ENCODE measurements around the gene ERICH4. TPM values are rescaled to one million over a fixed set of nuclear protein-coding genes. Genes with fewer than 3 reads are reported as not detected.
A peak's percentile ranks its signal among the peaks of the same experiment; 100 is the strongest.
"Not testable (repeated sequence)": the region's sequence is repeated elsewhere in the genome, so short reads cannot be mapped to it uniquely, and the experiment has no call there.

ERICH4 gene
- total RNA-seq, 1 experiment from 2014 or later: not detected

DNA sequence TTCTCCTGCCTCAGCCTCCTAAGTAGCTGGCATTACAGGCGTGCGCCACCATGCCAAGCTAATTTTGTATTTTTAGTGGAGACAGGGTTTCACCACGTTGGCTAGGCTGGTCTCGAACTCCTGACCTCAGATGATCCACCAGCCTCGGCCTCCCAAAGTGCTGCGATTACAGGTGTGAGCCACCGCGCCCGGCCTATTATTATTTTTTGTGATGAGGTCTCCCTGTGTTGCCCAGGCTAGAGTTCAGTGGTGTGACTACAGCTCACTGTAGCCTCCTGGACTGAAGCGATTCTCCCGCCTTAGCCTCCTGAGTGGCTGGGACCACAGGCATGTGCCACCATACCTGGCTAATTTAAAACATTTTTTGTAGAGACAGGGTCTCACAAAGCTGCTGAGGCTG is 7.6 kb upstream of the ERICH4 start:
- DNase-seq (ENCODE audit: low spot score): not testable (repeated sequence)

DNA sequence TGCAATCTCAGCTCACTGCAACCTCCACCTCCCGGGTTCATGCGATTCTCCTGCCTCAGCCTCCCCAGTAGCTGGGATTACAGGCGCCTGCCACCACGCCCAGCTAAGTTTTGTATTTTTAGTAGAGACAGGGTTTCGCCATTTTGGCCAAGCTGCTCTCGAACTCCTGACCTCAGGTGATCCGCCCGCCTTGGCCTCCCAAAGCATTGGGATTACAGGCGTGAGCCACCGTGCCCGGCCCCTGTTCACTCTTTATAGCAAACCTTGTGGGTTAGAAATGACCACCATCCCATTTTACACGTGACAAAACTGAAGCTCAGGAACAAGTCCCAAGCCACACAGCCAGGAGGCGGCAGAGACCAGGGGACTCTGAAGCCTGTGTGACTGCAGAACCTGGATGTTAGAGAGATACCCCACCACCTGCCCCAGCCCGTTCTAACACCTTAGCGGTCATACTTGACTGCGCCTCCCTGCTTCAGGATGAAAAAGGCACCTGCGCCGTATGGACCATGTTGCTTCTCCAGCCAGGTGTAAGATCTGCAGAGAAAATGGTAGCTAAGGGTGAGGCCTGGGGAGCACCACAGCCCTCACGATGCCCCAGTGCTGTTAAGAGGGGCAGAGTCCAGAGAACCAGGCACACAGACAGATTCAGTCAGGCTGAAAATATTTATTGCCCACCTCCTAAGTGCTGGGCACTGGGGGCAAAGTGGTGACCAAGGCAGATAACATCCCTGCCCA is 6.9 kb upstream of the ERICH4 start:
- DNase-seq (ENCODE audit: low spot score): no peak

DNA sequence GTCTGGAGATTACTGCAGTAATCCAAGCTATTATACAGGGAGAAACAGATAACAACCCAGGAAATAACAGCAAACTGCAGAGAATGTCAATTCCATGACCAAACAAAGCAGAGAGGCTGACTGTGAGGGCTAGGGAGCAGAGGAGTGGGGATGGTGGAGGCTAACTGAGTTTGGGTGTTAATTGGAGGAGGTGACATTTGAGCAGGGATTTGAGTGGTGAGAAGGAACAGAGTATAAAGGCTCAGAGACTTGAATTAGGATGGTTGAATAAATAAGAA is 6.3 kb upstream of the ERICH4 start:
- no peak for DNase-seq (ENCODE audit: low spot score)

DNA sequence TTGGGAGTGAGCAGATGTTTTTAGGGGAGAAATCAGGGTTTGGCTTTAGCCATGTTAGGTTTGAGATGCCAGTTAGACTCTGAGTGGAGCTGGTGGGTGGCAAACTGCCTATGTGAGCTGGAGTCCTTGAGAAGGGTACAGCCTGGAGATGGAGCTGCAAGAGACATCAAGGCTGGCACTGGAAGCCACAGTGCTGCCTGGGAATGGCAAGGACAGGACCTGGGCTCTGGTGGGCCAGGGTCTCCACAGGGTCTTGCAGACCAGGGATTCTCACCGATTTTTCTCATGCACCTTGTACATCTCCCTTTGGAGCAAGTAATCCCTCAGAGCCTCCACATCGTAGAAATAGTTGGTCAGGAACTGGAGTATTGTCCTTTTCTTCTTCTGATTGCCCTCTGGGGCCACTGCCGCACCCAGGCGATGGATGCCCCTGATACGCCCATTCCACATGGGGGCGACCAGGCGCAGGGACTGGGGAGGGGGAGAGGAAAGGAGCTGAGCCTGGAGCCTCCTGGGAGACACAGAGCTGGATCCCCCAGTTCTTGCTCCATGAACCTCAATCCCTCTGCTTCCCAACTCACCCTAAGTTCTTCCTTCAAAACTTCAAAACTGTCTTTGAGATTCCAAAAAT is 4.9 kb upstream of the ERICH4 start:
- DNase-seq (ENCODE audit: low spot score): no peak

DNA sequence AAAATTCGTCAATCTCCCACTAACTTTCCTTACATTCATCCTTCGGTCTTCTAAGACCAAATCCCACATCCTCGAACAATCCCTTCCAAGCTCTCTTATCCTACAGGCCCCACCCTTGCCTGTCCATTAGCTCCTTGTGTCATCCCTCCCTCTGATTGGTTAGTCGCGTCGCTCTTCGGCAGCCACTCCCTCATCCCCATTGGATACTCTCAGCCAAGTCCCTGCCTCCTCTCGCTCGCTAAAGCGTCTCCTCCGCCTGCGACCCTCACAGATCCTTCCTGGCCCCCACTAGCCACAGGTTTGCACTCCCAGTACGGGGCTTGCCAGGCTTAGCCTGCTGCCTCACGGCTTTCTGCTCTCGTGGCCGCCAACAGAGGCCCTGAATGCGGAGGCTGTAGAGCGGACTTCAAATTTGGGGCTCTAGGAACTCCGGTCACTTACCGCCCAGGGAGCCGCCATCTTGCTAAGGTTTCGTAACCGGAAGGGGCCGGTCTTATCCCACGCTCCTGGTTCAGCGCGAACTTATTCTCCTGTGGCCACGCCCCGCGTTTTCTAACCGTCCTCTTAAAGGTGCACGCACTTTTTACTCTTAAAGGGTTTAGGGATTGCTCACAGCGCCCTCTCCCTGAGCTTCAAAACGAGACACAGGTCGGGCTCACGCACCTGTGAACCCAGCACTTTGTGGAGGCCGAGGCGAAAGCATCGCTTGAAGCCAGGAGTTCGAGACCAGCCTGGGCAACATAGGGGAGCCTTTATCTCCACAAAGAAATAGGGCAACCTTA is 3.3 kb upstream of the ERICH4 start, which contains the start of gene DMAC2:
Gene DMAC2 (minus strand): TSS at position 472 of the 782 bp plus-strand sequence. CDS start 13 bp downstream, at position 459.
- peak; percentile 98 for DNase-seq (ENCODE audit: low spot score)

- no peak for DNase-seq (ENCODE audit: low spot score)
Measured at GRCh38 chr19:41441321-41441945, 1.5 kb upstream of the ERICH4 start.

DNA sequence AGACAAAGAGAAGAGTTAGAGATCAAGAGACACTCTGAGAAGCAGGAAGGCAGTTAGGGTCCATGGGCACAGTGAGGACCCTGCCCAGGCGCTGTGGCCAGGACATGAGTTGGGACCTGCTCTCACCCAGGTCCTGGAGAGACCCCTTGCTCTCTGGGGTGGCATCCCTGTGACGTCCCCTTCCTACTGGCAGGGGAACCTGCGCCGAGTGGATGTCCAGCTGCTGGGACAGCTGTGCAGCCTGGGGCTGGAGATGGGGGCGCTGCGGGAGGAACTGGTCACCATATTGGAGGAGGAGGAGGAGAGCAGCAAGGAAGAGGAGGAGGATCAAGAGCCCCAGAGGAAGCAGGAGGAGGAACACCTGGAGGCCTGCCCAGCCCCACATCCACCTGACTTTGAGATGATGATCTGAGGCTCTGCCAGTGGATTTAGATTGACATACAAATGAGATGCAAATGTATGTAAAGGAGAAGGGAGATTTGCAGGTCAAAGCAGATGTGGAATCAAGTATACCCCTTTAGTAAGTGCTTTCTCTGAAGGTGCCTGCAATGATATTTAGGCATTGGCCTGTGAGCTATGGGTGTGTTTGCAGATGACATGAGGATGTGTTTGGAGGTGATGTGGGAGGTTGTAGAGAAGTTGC is 978 bp downstream of the ERICH4 start:
- DNase-seq (ENCODE audit: low spot score): no peak

DNA sequence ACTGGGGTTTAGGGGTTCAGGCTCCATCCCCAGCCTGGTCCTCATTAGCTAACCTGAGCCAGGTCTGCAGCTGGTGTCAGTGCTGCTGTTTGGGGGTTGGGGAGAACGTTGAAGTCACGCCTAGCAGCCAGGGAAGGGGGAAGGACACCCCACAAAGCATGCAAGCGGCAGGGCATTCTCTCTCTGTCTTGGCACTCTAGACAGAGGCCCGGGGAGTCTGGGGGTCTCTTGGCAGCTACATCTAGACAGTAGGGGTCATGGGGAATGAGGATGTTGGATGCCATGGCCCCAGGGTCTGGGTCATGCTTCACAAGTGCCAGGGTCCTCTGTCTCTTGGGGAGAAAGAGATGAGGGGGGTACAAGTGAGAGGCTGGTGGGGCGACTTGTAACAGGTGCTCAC is 2.6 kb downstream of the ERICH4 start:
- DNase-seq (ENCODE audit: low spot score): no peak

DNA sequence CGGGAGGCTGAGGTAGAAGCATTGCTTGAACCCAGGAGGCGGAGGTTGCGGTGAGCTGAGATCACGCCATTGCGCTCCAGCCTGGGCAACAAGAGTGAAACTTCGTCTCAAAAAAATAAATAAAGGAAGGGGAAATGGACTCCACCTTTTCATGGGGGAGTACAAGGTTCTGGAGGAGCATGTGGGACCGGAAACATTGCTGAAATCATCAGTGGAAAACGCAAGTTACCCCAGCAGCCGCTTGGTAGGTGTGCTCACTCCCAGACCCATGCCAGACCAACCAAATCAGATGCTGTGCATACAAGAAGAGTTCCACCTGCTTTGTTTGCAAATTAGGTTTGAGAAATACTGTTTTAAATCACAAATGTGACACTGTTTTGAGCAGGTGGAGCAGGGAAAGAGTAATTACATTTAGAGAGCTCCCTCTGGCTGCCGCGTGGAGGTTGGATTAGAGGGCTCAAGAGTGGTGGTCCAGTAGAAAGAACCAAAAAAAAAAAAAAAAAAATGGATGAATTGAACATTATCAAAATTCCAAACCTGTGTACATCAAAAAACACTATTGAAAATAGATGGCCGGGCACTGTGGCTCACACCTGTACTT is 4.9 kb downstream of the ERICH4 start:
- no peak for DNase-seq (ENCODE audit: low spot score)

- DNase-seq (ENCODE audit: low spot score): peak; percentile 57
Measured at GRCh38 chr19:41449079-41449864, 6.3 kb downstream of the ERICH4 start.

DNA sequence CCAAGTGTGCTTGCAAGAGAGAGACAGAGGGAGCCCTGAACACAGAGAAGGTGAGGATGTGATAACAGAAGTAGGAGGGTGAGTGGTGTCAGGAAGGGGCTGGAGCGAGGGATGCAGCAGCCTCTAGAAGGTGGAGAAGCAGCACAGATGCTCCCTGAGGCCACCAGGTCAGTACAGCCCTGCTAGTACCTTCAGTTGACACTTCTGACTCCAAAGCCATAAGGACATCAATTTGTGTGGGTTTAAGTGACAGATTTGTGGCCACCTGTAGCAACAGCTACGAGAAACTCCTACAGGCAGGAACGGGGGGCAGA is 6.9 kb downstream of the ERICH4 start:
- no peak for DNase-seq (ENCODE audit: low spot score)

GRCh38 chr19:41452584-41453275 is 9.8 kb downstream of the ERICH4 start:
- DNase-seq (ENCODE audit: low spot score): no peak

DNA sequence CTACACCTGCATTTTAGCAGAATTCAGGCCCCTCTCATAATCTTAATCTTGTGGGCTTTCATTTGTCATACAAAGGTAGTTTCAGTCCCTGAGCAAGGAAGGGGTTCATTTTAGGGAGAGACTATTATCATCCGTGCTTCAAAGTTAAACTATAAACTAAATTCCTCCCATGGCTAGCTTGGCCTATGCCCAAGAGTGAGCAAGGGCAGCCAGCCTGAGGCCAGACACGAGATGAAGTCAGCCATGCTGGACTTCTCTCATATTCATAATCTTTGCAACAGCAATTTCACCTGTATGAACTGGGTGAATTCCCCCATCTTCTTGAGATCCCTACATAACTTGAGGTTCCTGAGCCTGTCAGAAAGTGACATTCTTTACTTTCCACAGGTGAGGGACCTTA is 13.0 kb downstream of the ERICH4 start:
- no peak for DNase-seq (ENCODE audit: low spot score)

DNA sequence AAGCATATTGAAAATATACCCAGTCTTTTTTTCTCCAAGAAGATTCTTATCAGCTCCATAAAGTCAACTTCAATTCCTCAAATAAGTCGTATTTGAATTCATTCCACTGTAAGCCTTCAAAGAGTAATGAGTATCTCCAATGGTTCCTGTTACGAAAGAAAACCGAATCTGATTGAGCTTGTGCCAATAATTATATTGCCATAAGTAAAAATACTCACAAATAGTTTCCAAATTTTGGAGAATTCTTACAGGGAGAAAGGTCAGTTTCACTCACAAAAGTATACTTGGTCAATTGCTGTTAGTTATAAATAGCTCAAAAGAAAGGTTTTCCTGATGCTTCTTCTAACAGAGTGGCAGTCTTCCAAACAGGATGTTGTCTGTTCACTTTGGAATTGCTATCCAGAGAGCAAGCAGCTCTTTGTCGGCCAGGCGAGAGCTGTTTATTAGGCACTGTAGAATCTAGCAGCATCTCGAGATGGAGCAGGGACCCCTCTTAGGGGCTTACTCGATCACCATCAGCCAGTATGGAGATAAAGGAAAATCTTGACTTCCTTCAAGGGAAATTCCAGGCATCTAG is 13.5 kb downstream of the ERICH4 start:
- DNase-seq (ENCODE audit: low spot score): no peak

GRCh38 chr19:41457241-41457640 is 14.3 kb downstream of the ERICH4 start:
- no peak for DNase-seq (ENCODE audit: low spot score)

- DNase-seq (ENCODE audit: low spot score): no peak
Measured at GRCh38 chr19:41462497-41462896, 19.5 kb downstream of the ERICH4 start.

DNA sequence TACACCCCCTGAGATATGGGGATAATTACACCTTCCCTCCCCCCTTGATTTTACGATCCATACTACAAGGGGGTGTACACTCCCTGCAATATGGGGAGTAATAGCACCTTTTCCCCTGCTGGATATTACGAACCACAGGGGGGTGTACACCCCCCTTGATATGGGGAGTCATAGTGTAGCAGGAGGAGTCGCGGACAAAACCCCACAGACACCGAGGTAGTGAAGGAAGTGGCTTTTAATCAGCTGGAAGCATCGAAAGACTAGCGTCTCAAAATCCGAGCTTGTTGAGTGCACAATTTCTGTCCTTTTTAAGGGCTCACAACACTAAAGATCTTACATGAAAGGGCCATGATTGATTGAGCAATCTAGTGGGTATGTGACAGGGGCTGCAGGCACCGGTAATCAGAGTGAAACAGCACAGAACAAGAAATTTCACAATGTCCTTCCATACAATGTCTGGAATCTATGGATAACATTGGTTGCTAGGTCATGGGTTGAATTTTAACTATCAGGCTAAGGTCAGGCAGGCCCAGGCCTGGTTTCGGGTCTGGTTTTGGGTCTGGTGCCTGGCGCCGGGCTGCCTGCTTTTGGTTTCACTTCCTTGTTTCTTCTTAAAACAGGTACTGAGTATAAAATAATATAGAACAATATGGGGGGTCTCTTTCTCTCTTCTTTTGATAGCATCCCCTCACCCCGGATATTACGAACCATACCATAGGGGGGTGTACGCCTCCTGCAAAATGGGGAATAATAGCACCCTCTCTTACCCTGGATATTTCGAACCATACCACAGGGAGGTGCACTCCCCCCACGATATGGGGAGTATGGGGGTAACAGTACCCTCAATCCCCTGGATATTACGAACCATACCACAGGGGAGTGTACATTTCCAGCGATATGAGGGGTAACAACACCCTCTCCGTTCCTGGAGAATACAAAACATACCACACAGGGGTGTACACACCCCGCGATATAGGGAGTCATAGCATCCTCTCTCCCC is 20.6 kb downstream of the ERICH4 start:
- DNase-seq (ENCODE audit: low spot score): not testable (repeated sequence)

DNA sequence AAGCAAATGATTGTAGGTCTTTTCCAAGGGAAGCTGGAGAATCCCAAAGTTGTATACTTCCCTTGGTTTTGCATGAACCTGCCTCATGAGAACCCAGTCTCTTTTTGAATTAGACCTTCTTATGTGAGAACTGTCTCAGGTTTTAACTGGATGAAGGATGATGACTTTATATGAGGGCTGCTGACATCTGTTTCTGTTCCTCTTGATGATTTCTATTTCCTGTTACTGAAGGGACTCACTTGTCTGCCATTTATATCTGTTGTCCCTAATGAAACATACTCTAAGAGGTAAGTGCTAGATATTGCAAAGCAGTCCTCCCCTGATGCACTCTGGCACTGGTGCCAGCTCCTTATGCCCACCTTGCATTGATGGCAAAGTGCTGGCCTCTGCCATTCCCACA is 33.6 kb downstream of the ERICH4 start:
- no peak for DNase-seq (ENCODE audit: low spot score)

- DNase-seq (ENCODE audit: low spot score): no peak
Measured at GRCh38 chr19:41478171-41478570, 35.2 kb downstream of the ERICH4 start.

Measured in H4 (cell line).